HTR-8/SVneo (cell line): Measurements from ENCODE around the gene DAB2.
"Not testable (repeated sequence)": the region's sequence is repeated elsewhere in the genome, so short reads cannot be mapped to it uniquely, and the experiment has no call there.

Experiments used
- DNase-seq: peaks from one replicate; pipeline ENCODE4 v3.0.0; 2011; ENCODE audit warnings: low spot score, mixed read lengths; ENCODE audit not compliant: insufficient read length
- FAIRE-seq: peaks from 2 replicates; lab custom pipeline; 2011; peaks lifted over from hg19 to GRCh38; lab: Jason Lieb, UNC

Gene DAB2

DNA sequence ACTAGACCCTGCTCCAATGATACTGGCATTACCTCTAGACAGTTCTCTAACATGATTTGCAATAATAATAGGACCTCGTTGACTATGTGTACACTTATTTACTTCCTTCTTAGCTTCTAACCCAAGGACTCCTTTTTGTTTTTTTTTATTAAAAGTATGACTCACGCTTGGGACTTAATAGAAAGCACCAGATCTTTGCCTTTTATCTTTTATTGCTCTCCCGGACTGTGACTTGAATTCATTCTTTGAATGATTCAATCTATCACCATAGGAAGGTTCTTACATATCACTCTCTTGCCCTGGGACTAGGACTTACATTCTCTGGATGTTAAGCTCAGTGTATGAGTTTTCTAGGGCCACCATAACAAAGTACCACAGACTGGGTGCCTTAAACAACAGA, 69.5 kb downstream of the DAB2 start:
- FAIRE-seq (no peak), DNase-seq (no peak)

- no peak for FAIRE-seq
- no peak for DNase-seq
Measured at GRCh38 chr5:39353717-39354399, 70.9 kb downstream of the DAB2 start.

DNA sequence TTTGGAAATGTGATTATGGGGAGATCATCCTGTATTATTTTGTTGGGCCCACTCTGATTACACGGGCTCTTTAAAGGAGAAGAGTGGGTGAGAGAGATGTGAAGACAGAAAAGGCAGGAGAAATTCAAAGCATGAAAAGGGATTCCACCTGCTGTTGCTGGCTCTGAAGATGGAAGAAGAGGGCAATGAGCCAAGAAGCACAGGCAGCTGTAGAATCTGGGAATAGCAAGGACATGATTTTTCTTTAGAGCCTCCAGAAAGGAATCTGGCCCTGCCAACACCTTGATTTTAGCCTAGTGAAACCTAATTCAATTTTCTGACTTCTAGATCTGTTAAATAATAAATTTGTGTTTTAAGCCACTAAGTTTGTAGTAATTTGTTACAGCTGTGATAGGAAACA, 71.8 kb downstream of the DAB2 start:
- DNase-seq (no peak), FAIRE-seq (no peak)

DNA sequence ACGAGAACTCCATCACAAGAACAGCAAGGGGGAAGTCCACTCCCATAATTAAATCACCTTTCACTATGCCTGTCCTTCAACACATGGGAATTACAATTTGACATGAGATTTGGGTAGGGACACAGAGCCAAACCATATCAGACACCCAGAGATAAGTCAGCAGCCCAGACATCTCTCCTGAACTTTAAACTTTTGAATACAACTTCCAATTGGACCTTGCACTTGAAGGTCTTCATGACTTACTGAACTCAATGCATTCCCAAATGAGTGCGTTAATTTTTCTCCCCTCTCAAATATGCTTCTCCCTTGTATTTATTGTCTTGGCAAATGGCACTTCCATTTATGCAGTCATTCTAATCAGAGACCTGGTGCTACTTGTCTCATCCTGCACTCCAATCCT, 72.6 kb downstream of the DAB2 start:
- FAIRE-seq (no peak), DNase-seq (no peak)

DNA sequence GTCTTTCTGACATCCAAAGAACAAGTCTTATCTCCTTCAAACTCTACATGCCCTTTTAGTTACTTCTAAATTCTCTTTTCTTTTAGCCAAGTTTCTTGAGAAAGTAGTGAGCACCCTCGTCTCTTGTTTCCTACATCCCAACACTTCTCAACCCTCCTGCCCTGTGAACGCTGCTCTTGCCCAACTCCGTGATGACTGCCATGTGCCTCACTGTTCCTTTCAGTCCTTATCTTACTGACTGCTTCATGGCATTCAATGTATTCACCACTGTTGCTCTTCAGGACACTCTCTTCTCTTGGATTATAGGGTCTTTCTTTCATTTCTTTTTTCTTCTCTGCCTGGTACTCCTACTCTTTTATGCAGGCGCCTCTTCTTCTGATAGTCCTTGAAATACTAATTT, 75.3 kb downstream of the DAB2 start:
- DNase-seq (no peak), FAIRE-seq (no peak)

DNA sequence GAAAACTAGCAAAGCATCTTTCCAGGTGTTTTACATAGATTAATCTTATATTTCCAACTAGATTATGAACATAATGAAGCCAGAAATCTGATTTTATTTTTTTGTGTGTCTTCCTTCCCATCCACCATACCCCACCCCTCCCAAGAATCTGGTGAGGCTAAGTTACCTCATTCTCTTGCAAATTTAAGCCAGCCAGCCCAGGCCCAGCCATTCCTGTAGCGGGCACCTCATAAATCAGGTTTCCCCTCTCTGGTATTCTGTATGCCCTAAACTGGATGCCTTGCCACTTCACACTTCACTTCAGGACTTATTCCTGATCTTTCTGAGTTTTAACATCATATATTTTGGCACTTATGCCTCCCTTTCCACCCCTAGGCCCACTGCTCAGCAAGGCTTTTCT, 82.3 kb downstream of the DAB2 start:
- FAIRE-seq (no peak), DNase-seq (no peak)

DNA sequence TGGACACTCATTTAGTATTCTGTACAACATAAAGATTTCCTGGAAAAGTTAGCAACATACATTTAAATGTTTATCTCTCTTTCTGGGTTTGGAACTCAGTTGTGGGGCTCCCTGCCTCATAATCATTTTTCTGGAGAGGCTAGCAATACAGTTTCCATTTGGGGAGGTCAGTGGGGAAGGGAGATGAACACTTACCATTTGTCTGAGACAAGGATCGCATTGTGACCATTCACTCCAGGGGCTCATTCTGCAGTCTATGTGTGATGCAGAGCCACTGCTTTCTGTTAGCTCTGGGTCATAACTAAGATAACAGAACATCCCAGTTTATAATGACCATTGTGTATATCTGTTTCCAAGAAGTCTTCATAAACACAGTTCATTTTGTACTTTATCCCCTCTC, 82.9 kb downstream of the DAB2 start:
- FAIRE-seq (no peak), DNase-seq (no peak)

- FAIRE-seq = no peak
- no peak for DNase-seq
Measured at GRCh38 chr5:39340506-39340905, 84.3 kb downstream of the DAB2 start.

DNA sequence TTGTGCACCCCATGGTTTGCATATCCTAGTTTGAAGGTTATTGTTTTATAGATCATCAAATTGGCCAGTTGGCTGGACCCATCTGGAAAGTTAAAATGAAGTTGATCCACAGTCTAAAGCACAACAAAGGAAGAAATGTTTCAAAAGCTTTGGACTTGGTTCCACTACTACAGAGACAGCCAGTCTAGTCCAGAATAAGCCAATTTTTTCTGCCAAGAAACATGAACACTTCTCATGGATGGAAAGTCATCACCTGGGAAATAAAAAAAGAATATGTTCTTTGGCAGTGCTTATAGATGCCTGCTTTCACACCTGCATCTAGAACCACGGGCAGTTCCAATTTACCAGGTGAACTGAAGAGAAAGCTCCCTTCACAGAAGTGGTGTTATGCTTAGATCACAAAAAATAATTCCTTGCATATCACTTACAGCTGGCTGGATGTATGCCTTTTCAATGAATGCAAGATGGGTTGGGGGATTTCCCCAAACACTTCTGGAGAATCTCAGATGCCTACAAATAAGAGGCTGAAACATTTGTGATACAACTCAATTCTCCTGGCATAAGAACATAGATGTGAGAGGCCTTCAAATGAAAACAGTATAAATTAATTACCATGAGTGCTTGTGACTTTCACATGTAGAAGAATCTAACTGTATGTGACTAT, 87.4 kb downstream of the DAB2 start:
- DNase-seq = no peak
- no peak for FAIRE-seq

GRCh38 chr5:39334296-39334695, 90.5 kb downstream of the DAB2 start:
- FAIRE-seq, DNase-seq: not testable (repeated sequence)

DNA sequence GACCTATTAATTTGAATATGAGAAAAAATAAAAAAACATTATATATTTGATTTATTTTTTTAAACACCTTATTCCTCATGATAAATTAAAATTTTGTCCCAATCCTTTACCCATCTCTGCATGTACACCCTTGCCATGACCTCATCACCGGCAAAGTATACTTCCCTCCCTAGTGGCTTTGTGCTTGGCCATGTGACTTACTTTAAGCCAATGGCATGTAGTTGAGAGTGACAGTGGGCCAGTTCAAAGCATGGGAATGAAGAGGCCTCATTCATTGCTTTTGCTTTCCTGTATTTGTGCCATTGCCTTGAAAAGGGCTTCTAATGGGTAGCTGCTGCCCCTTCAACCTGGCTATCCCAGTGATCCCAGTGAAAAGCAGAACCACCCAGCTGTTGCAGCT, 91.7 kb downstream of the DAB2 start:
- peak; percentile 23 for FAIRE-seq
- no peak for DNase-seq

GRCh38 chr5:39331861-39332381, 92.9 kb downstream of the DAB2 start:
- DNase-seq (no peak), FAIRE-seq (no peak)

DNA sequence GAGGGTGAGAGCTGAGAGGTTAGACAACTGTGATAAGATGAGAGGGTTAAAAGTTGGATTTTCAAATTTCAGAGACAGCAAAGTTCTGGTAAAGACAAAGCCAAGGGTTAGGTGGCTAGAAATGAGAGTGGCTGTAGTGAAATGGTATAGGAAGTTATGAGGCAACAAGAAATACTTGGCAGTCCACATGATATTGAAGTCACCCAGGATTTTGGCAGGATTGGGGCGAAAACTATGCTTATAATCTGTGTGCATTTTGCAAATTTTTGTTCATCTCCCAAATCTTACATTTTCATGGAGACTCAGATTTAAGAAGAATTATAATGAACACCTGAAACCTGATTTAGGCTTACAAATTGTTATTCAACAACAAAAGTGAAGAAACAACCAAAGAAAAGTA, 96.0 kb downstream of the DAB2 start:
- DNase-seq = no peak
- no peak for FAIRE-seq

DNA sequence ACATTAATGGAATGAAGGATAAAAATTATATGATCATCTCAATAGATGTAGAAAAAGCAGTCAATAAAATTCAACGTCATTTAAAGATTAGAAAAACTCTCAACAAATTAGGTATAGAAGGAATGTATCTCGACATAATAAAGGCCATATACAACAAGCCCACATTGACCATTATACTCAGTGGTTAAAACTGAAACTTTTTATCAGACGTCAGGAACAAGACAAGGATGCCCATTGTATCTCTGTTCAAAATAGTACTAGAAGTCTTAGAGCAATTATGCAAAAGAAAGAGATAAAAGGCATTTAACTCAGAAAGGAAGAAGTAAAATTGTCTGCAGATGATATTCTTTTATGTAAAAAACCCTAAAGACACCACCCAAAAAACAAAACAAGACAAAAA, 101.2 kb downstream of the DAB2 start:
- DNase-seq (no peak), FAIRE-seq (no peak)
